Fibroblast of lung (primary cell): Measurements from ENCODE around the gene LDLRAD3. TPM values are rescaled to one million over a fixed set of nuclear protein-coding genes. Genes with fewer than 3 reads are reported as not detected.
A peak's percentile ranks its signal among the peaks of the same experiment; 100 is the strongest.

ENCODE experiments used
- DNase-seq, 2 donors: peaks; one replicate each; pipeline versions ENCODE4 v3.0.0 to v3.0.0-alpha.2; 2010; ENCODE audit warnings: low read depth in 2 of 2
- H2AFZ ChIP-seq: 2 replicates; pipeline ENCODE4 v1.5.1; 2012; ENCODE audit warnings: low read length, control low read depth, inconsistent platforms
- H3K27ac ChIP-seq: 2 replicates; pipeline ENCODE4 v1.5.1; 2011; ENCODE audit warnings: low read length, control low read depth; ENCODE audit not compliant: insufficient read depth
- H3K27me3 ChIP-seq: 2 replicates; pipeline ENCODE4 v1.5.1; 2011; ENCODE audit warnings: mild to moderate bottlenecking, low read length; ENCODE audit not compliant: control insufficient read depth, insufficient read depth
- H3K36me3 ChIP-seq: 2 replicates; pipeline ENCODE4 v1.5.1; 2011; ENCODE audit warnings: low read length; ENCODE audit not compliant: control insufficient read depth, insufficient read depth
- H3K4me1 ChIP-seq: 2 replicates; pipeline ENCODE4 v1.5.1; 2011; ENCODE audit warnings: low read length; ENCODE audit not compliant: control insufficient read depth, insufficient read depth; ENCODE audit errors: extremely low read depth
- H3K4me2 ChIP-seq: 2 replicates; pipeline ENCODE4 v1.5.1; 2011; ENCODE audit warnings: low read length, control low read depth; ENCODE audit not compliant: insufficient read depth; ENCODE audit errors: extremely low read depth
- H3K4me3 ChIP-seq, 4 experiments: fragments of 200-600 bp in 1 of 4; sonication (generic) in 1 of 4; replicated peaks in 1 of 4; 2 replicates each; pipeline ENCODE4 v1.5.1; 2011 to 2016; ENCODE audit warnings: low read length in 4 of 4, low read depth in 3 of 4, mild to moderate bottlenecking in 3 of 4, control low read depth in 2 of 4, inconsistent platforms in 1 of 4, mixed read lengths in 1 of 4; ENCODE audit not compliant: insufficient read depth in 1 of 4; ENCODE audit errors: control extremely low read depth in 1 of 4
- H3K79me2 ChIP-seq: 2 replicates; pipeline ENCODE4 v1.5.1; 2012; ENCODE audit warnings: mild to moderate bottlenecking, low read length, inconsistent platforms; ENCODE audit not compliant: control insufficient read depth, insufficient read depth
- H3K9ac ChIP-seq: 2 replicates; pipeline ENCODE4 v1.5.1; 2011; ENCODE audit warnings: mild to moderate bottlenecking, low read length, control low read depth; ENCODE audit not compliant: insufficient read depth
- H3K9me3 ChIP-seq: 2 replicates; pipeline ENCODE4 v1.5.1; 2012; ENCODE audit warnings: low read depth, low read length; ENCODE audit not compliant: control insufficient read depth, insufficient read depth
- H4K20me1 ChIP-seq: 2 replicates; pipeline ENCODE4 v1.5.1; 2011; ENCODE audit warnings: low read length; ENCODE audit not compliant: control insufficient read depth, insufficient read depth; ENCODE audit errors: extremely low read depth
- EZH2 ChIP-seq: IDR thresholded peaks from 2 replicates; pipeline ENCODE4 v1.5.1; 2012; ENCODE audit warnings: low read length, control low read depth, mild to moderate bottlenecking; ENCODE audit errors: missing control alignments
- polyA plus RNA-seq, 2 donors: library from polyadenylated mRNA; depleted of rRNA in 1 of 2; stranded (reverse) in 1 of 2; unstranded in 1 of 2; fragments of >200 nt; gene quantifications; 2 replicates each; pipeline ENCODE4 v1.2.1, GENCODE V29; 2011 to 2012; ENCODE audit warnings: missing spikeins in 1 of 2
- total RNA-seq: library from RNA; depleted of rRNA; stranded (reverse); fragments of >200 nt; gene quantifications from 2 replicates; pipeline ENCODE4 v1.2.1, GENCODE V29; 2014
- TF ChIP-seq, protein P1 (sequence below), 2 donors: IDR thresholded peaks in 1 of 2; conservative IDR thresholded peaks in 1 of 2; 1 replicate in 1 of 2; 2 replicates in 1 of 2; pipeline ENCODE4 v1.5.1; 2011 to 2012; ENCODE audit warnings: low read length in 2 of 2, control low read depth in 1 of 2, inconsistent platforms in 1 of 2, low read depth in 1 of 2, mild to moderate bottlenecking in 1 of 2

The LDLRAD3 gene
- total and polyA plus RNA-seq, 2 donors (not counting 1 experiment from before 2014, with no cell fraction given), result 3.8 to 7.8 TPM

DNA sequence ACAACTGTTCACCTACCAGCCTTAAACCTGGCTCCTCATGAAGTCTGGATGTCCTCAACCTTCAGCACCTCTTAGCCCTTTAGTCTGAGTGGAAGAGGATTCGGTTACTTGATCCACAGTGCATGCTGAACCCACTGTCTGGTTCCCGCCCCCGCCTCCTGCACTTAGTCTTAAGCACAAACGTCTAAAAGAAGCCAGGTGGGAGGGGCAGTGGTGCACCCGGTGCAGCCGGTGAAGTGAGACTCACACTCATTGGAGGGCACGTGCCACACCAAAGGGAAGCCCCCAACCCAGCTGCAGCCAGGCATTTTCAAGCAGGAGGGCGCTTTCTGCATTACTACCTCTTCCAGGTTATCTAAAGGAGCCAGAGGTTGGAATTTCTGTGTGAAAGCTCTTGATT lies 198.6 kb downstream of the LDLRAD3 start:
- Histone ChIP-seq H3K4me1 (no peaks in the 10 kb centered on the region), H3K27me3 (no peaks in the 10 kb centered on the region), H4K20me1 (no peaks in the 10 kb centered on the region), H3K36me3 (no peaks in the 10 kb centered on the region), H3K9ac (no peak overlapping the region), H2AFZ (no peak overlapping the region), H3K4me2 (no peak overlapping the region), H3K4me3 (no peak overlapping the region), H3K9me3 (no peaks in the 10 kb centered on the region), H3K79me2 (no peaks in the 10 kb centered on the region), H3K27ac (no peak overlapping the region)
- TF ChIP-seq, protein P1, sequence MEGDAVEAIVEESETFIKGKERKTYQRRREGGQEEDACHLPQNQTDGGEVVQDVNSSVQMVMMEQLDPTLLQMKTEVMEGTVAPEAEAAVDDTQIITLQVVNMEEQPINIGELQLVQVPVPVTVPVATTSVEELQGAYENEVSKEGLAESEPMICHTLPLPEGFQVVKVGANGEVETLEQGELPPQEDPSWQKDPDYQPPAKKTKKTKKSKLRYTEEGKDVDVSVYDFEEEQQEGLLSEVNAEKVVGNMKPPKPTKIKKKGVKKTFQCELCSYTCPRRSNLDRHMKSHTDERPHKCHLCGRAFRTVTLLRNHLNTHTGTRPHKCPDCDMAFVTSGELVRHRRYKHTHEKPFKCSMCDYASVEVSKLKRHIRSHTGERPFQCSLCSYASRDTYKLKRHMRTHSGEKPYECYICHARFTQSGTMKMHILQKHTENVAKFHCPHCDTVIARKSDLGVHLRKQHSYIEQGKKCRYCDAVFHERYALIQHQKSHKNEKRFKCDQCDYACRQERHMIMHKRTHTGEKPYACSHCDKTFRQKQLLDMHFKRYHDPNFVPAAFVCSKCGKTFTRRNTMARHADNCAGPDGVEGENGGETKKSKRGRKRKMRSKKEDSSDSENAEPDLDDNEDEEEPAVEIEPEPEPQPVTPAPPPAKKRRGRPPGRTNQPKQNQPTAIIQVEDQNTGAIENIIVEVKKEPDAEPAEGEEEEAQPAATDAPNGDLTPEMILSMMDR (conservative IDR thresholded peaks at IDR 0.05 in 1 of 2, IDR thresholded peaks at IDR 0.05 in 1 of 2; ENCODE audit: low read depth in 1 of 2, low read length in 2 of 2), result no peak
- no peak for TF ChIP-seq EZH2
- DNase-seq, result no peak

DNA sequence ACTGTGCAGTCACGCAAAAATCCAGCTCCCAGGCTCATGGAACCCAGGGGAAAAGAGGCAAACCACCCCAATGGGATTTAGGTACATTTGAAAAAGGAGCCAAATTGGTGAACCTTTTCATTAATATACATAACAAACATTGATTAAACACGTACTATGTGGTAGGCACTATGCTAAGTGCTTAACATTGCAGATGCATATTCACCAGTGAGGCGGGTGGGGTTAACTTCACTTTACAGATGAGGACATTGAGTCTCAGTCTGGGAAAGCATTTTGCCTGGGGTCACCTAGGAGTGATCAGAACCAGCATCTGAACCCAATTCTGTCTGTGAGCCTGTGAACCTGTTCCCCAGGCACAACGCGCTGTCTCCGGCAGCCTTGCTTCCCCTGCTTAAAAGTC lies 199.0 kb downstream of the LDLRAD3 start:
- TF ChIP-seq, protein P1 (conservative IDR thresholded peaks at IDR 0.05 in 1 of 2, IDR thresholded peaks at IDR 0.05 in 1 of 2; ENCODE audit: low read depth in 1 of 2, low read length in 2 of 2), result no peak
- TF ChIP-seq EZH2, result no peak
- H3K4me2 ChIP-seq, result no peak overlapping the region
- H3K79me2 ChIP-seq, result no peaks in the 10 kb centered on the region
- no peaks in the 10 kb centered on the region for H3K27me3 ChIP-seq
- no peaks in the 10 kb centered on the region for H3K9me3 ChIP-seq
- no peaks in the 10 kb centered on the region for H3K36me3 ChIP-seq
- no peaks in the 10 kb centered on the region for H3K4me1 ChIP-seq
- no peaks in the 10 kb centered on the region for H4K20me1 ChIP-seq
- no peak for DNase-seq
- H3K4me3 ChIP-seq, result no peak overlapping the region
- no peak overlapping the region for H3K9ac ChIP-seq
- H3K27ac ChIP-seq, result no peak overlapping the region
- H2AFZ ChIP-seq, result no peak overlapping the region

- Histone ChIP-seq H3K4me3 (no peak overlapping the region), H3K4me2 (no peak overlapping the region), H3K27me3 (no peaks in the 10 kb centered on the region), H3K9ac (no peak overlapping the region), H3K27ac (no peak overlapping the region), H3K4me1 (peaks cover 14% of the 10 kb centered on the region), H2AFZ (no peak overlapping the region), H3K79me2 (no peaks in the 10 kb centered on the region), H3K36me3 (no peaks in the 10 kb centered on the region), H3K9me3 (no peaks in the 10 kb centered on the region), H4K20me1 (no peaks in the 10 kb centered on the region)
- DNase-seq, result peak in 1 of 2 donors; percentile 43
- TF ChIP-seq EZH2, result no peak
- TF ChIP-seq, protein P1 (conservative IDR thresholded peaks at IDR 0.05 in 1 of 2, IDR thresholded peaks at IDR 0.05 in 1 of 2; ENCODE audit: low read depth in 1 of 2, low read length in 2 of 2), result no peak
Measured at GRCh38 chr11:36146437-36146836, 202.6 kb downstream of the LDLRAD3 start.
